HG03135 (cell line): Measurements from ENCODE around the gene OR10AD1.
"Not testable (repeated sequence)": the region's sequence is repeated elsewhere in the genome, so short reads cannot be mapped to it uniquely, and the experiment has no call there.

Experiments used
- ATAC-seq: cut with Tn5 transposase; IDR thresholded peaks from one replicate; pipeline ENCODE4 v1.9.1; 2021; ENCODE audit warnings: mild to moderate bottlenecking, moderate library complexity; ENCODE audit not compliant: unreplicated experiment

The OR10AD1 gene, protein sequence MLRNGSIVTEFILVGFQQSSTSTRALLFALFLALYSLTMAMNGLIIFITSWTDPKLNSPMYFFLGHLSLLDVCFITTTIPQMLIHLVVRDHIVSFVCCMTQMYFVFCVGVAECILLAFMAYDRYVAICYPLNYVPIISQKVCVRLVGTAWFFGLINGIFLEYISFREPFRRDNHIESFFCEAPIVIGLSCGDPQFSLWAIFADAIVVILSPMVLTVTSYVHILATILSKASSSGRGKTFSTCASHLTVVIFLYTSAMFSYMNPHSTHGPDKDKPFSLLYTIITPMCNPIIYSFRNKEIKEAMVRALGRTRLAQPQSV

DNA sequence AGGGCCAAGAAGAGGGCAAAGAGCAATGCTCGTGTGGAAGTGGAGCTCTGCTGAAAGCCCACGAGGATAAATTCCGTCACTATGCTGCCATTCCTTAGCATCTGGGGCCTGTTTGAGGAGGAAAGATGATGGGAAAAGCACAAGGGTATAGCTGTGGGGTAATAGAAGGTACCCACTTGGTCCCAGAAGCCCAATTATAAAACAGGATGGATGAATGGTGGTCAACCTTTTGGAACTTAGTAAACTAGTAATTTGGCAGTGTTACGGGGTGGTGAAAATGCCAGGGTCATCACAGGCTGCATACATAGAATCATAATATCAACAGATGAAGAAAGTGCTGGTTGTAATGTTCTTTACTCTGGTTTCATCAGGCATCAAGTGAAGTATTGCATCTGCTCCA lies at the start of gene OR10AD1:
TSS of gene OR10AD1 (minus strand) at position 101 of the 400 bp plus-strand sequence. CDS start at position 101, 0 bp downstream.
- no peak for ATAC-seq

DNA sequence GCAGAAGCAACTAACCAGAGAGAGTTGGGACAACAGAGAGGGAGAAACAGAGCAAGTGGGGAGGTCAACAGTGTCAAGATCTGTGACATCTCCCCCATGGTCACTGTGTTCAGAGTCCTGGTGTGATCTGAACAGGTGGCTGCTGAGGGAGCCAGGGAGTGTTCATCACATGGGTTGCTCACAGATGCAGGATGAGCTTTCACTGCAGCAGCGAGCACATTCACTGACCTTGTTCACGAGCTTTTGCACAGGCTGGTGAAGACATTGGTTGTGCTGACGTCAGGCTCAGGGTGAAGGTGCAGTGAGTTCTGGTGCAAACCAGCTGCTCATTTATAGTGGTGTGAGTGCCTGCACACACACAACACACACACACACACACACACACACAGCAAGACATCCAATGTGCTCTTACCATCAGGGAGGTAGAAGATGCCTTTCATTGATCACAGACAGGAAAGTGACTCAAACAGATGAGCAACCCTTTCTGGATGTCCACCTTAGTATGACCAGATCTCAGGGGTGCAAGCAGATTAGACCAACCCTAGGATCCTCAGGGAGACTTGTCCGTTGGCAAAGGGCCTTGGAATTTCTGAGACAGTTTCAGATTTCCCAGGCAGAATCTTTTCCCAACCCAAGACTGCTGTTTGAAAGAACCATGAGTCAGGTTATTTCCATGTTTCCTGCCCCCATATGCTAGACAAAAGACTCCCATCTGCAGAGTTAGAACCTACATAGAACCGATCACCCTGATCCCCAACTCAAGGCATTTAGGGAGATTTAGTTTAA lies 44.3 kb upstream of the OR10AD1 start:
- ATAC-seq = no peak

DNA sequence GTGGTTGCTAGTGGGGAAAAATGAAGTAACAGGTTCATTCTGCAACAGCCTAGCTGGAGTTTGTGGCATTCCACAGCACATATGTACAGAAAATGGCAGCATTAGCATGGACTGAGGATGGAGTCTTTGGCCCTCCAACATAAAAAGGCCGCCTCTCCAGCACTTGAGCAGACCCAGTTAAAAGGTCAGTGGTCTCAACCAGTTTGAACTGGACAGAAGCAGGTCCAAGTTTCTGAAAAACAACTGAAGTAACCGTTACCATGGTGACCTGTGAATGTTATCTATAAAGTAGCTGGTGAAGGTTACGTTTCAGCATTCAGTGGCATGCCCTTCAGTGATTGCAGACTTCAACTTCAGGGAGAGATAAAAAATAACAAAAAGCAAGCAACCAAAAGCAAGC lies 34.1 kb upstream of the OR10AD1 start:
- no peak for ATAC-seq

DNA sequence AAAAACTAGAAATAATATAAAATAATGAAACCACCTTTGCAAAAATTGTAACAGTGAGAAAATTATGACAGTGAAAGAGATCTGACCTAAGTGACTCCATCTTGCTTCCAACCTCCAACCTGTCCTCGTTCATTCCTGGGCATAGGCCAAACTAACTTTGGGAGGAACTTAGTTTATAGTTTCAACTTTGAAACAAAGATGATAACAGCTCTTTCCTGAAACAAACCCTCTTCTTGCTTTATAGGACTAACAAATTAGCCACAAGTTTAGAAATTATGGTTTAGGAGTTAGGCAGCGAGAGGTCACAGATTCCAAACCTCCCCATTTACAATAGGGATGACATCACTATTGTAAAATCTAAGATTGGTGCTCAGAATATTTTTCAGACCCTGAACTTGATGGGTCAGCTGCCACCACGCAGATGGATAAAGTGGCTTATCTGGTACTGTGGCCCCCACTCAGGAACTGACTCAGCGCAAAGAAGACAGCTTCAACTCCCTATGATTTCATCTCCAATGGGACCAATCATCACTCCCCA lies 32.8 kb upstream of the OR10AD1 start:
- ATAC-seq = no peak

DNA sequence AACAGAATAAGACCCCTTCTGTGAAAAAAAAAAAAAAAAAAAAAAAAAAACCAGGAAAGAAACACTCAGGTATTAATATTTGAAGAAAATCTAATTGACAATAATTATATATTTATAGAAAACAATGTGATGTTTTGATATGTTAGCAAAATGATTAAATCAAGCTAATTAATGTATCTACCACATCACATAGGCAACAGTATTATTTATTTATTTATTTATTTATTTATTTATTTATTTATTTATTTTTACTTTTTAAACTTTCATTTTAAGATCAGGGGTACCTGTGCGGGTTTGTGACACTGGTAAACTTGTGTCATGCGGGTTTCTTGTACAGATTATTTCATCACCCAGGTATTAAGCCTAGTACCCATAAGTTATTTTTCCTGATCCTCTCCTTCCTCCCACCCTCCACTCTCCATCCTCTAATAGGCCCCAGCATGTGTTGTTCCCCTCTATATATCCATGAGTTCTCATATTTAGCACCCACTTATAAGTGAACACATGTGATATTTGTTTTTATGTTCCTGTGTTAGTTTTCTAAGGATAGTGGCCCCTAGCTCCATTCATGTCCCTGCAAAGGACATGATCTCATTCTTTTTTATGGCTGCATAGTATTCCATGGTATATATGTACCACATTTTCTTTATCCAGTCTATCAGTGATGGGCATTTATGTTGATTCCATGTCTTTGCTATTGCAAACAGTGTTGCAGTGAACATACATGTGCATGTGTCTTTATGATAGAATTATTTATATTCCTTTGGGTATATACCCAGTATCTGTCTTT lies 28.3 kb upstream of the OR10AD1 start:
- not testable (repeated sequence) for ATAC-seq

DNA sequence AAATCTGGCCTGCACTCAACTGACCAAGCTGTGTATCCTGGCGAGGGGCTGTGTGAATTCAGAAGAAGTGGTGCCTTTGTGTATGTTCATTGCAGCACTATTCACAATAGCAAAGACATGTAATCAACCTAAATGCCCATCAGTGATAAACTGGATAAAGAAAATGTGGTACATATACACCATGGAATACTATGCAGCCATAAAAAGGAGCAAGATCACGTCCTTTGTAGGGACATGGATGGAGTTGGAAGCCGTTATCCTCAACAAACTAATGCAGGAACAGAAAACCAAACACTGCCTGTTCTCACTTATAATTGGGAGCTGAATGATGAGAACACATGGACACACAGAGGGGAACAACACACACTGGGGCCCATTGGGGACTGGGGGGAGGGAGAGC lies 21.4 kb upstream of the OR10AD1 start:
- ATAC-seq = not testable (repeated sequence)

DNA sequence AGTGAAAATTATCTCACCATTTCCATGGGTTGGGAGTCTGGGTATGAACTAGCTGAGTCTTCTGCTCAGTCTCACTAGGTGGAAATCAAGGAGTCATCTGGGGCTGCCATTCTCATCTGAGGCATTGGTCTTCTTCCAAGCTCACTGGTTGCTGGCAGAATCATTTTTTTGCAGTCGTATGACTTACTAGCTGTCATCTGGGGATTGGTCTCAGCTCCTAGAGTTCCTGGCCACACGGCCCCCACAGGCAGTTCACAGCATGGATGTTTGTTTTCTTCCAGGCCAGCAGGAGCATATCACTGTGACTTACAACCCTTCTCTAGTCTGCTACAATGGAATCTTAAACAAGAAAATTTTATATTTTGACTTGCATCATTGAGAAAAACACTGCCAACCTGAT lies 18.6 kb upstream of the OR10AD1 start:
- ATAC-seq = no peak

DNA sequence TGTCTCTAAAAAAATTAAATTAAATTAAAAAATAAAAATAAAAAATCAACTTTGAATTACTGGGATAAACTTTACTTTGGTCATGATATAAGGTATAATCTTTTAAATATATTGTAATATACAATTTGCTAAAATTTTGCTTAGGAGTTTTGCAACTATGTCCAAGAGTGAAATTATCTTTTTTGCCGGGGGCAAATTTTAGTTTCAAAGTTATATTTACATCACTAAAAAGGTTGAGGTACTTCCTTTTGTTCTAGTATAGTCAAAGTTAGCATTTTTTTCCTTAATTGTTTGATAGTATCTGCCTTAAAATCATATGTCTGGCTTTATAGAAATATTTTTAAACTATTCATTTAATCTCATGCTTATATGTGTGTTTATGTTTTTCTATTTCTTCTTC lies 17.6 kb upstream of the OR10AD1 start:
- no peak for ATAC-seq

DNA sequence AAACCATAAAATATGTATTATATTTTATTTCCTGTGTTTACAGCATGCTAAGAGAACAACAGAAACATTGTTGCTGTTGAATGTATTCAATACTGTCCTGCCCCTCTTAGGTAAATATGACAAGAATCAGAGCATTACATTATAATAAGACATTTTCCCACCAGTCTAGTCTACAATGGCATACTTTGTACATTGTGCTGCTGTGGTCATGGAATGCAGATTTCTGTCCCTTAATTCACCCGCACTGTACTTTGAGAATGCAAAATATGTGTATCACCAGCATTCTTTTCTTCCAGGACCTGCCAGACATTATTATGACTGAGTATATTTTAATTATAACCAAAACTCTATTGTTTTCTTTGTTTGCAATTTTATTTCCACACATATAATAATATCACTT lies 16.5 kb upstream of the OR10AD1 start:
- no peak for ATAC-seq

DNA sequence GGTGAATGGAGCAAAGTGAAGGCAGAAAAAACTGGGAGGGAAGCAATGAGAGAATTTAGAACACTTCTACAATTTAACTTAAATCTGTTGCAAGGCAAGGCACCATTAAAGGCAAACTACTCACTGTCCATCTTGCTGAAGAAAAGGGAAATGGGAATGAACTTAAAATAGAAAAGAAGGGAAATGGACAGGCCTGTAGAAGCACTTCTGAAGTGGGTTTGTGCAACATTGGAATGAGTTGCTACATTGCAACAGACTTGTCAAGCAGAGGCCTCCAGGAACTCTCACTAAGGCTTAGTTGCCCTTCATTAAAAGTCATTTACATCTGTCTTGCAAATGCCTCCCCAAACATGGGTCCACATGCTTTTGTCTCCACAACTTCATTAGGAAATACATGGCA lies 13.7 kb upstream of the OR10AD1 start:
- no peak for ATAC-seq

DNA sequence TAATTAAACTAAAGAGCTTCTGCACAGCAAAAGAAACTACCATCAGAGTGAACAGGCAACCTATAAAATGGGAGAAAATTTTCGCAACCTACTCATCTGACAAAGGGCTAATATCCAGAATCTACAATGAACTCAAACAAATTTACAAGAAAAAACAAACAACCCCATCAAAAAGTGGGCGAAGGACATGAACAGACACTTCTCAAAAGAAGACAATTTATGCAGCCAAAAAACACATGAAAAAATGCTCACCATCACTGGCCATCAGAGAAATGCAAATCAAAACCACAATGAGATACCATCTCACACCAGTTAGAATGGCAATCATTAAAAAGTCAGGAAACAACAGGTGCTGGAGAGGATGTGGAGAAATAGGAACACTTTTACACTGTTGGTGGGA lies 6.4 kb upstream of the OR10AD1 start:
- not testable (repeated sequence) for ATAC-seq

DNA sequence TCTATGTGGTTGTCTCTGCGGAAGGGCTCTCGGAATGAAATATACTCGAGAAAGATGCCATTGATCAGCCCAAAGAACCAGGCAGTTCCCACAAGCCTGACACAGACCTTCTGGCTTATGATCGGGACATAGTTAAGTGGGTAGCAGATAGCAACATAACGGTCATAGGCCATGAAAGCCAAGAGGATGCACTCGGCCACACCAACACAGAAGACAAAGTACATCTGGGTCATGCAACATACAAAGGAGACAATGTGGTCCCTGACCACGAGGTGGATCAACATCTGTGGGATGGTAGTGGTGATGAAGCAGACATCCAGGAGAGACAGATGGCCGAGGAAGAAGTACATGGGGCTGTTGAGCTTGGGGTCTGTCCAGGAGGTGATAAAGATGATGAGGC lies 326 bp downstream of the OR10AD1 start:
- ATAC-seq = no peak

DNA sequence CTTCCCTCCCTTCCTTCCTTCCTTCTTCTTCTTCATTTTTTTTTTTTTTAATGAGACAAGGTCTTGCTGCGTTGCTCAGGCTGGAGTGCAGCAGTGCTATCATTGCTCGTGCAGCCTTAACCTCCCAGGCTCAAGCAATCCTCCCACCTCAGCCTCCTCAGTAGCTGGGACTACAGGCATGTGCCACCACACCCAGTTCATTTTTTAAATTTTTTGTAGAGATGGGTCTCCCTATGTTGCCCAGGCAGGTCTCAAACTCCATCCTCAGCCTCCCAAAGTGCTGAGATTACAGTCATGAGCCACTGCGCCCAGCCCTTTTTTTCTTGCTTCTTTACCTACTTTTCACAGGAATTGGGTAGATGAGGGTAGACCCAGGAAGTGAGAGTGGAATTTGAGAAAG lies 1.6 kb downstream of the OR10AD1 start:
- ATAC-seq = no peak

DNA sequence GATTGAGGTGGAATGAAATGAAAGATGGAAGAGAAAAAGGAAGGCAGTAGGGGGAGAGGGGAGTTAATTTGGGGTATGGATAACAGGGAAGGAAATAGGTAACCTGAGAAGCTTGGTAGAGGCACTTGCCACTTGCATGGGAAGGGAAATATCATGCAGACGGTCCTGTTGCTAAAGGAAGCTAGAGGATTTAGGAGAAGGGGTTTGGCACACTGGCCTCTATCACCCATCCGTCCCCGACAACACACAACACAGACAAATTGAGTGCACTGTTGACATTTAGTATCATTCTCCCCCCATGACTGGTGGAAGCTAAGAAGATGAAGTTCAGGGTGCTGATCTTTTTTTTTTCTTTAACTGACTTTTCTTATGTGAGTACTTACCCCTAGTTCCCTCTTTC lies 2.0 kb downstream of the OR10AD1 start:
- no peak for ATAC-seq

DNA sequence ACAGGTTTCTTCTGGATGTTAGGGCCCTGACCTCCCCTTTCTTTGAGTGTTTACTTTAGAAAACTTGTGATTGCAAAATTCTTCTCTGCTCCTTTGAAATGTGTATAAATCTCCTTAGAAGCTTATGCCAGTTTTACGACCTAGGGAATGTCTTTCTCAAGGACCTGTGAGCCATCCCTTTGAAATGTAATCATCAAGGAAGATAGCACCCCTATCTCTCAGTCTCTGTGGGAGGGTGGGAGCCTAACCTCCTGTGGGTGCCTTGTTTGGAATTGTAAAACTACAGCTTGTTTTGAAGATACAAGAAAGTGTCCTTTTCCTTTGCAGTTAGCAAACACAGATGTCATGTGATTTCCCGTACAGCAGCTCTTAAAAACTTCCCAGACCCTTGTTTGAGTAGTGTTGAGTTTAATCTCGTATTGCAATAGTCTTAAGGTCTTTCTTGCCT lies 3.3 kb downstream of the OR10AD1 start:
- ATAC-seq = no peak

DNA sequence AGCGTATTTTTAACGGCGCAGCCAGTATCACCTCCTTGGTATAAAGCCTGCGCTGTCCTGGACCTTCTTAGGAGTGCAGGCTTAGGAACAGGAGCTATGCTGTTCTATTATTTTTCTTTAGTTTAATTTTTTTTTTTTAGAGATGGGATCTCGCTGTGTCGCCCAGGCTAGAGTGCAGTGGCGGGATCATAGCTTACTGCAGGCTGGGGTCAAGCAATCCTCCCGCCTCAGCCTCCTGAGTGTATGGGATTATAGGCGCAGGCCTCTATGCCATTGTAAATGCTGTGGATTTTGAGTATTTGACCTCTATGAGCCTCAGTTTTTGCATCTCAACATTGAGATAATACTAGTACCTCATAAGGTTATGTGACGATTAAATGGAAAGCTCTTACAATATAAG lies 4.1 kb downstream of the OR10AD1 start:
- ATAC-seq = no peak

DNA sequence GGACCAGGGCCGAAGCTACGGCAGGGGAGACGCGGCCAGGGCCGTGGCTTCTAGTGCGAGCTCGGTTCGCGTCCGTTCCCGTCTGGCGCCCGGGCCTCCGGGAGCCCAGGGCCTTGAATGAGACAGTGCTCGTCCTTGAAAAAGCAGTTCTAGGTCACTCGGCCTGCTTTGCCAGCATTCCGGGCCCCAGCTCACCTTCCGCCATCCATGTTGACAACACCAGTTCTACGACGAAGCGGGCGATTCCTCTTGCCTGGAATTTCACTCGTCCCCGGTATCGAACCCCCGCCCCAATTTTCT lies 4.5 kb downstream of the OR10AD1 start:
- no peak for ATAC-seq

DNA sequence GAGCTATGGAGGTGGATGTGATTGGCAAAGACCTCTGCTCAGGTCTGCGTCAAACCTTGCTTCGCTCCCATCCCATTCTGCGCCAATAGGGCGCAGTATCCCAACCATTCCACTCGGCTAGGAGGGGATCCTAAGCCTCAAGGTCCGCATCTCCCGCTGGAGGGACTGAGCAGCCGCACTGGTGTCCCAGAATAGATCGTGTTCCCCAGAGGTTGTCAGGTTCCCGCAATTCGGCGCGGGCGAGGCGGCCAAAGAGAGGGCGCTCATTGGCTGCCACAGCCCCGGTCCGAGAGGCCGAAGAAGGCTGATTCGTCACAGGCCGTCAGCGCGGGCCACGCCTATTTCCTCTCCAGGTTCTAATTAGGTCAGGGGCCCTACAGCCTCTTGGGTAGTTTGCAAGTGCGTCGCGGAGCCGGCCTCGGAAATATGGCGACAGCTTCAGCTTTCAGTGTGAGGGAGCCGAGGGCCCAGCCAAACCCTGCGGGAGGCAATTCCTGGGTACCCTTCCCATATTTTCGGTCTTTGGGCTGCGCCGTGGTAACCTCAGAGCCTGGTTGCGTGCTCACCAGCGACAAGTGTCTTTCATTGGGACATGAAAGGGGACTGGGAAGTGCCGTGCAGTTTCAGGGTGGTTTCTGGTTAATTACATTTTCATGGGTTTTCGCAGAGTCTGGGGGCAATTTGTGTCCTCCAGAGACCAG lies 5.0 kb downstream of the OR10AD1 start:
- ATAC-seq = peak; percentile 99

DNA sequence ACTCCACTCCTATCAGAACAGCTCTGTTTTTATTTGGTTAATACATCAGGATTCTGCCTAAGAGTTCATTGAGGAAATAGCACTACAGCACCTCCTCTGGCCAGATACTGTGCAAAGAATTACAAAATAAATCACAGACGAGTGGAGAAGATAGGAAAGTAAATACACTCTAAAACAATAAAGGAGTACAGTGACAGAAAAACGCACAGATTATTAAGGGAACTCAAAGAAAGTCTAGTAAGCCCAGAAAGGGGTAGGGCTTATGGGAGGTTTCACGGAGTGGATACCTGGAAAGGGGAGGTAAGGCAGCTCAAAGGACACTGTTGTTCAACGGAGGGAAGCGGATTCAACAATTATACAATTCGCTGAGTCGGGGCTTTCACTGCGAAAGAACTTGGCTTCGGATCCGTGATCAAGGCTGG lies 5.5 kb downstream of the OR10AD1 start:
- peak; percentile 25 for ATAC-seq

DNA sequence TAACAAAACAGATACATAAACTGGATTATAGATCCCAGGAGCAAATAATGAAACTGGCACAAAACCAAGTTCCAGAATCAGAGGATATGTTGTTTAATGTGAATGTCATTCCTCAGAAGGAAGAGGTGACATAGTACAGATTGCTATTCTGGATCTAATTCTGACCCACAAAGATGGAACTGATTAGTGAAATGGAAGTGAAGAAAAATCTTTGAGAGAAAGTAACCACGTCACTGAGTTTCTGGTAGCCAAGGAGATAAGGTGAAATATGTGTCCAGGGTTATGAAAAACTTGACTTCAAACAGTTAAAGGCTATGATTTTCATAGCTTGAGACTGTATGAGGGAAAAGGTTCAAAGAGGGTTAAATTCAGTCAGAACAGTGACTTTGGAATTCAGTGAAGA lies 8.3 kb downstream of the OR10AD1 start:
- ATAC-seq = no peak

DNA sequence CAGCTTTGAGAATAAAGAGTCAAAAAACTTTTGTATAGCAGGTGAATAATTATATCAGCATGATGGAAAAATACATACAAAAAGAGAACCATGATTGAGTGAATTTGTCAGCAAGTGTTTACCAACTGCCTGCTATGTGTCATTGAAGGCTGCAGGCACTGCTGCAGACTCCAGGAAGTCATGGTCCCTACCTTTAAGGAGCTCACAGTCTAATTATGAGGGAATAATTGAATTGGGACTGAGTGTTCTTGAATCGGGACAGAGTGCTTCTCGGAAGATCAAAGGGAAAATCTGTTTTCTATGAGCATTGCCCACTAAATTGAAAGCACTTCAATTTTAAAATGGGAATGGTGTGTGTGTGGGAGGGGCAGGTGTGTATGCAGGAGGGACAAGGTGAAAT lies 9.5 kb downstream of the OR10AD1 start:
- ATAC-seq = no peak
